Left renal pelvis (tissue), 4 donors: ENCODE measurements around the gene LHFPL3. TPM values are rescaled to one million over a fixed set of nuclear protein-coding genes. Genes with fewer than 3 reads are reported as not detected.
"Not testable (repeated sequence)": the region's sequence is repeated elsewhere in the genome, so short reads cannot be mapped to it uniquely, and the experiment has no call there.

ENCODE experiments used
- DNase-seq, 4 donors: peaks; one replicate each; pipeline ENCODE4 v3.0.0-alpha.2; 2013; ENCODE audit warnings: low read depth in 4 of 4, low spot score in 3 of 4
- polyA plus RNA-seq, 4 donors: library from polyadenylated mRNA; unstranded; fragments of 120-200 nt; gene quantifications; one replicate each; pipeline ENCODE4 v1.2.1, GENCODE V29; 2013; ENCODE audit not compliant: insufficient read length in 4 of 4

The LHFPL3 gene
- polyA plus RNA-seq, 4 donors: 0.15 to 8.5 (median 7.3) TPM

DNA sequence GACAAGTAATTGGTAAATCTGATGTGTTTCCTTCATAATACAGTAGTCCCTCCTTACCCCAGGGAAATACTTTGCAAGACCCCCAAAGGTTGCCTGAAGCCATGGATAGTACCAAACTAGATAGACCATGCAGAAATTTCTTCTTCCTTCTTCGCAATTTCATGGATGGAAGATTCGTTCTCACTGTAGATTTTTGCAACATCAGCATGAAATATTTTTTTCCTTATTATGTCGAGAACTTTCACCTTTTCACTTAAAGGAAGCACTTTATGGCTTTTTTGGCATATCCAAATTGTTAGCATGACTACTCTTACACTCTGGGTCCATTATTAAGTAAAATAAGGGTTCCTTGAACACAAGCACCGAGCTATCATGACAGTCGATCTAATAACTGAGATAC is 333.2 kb downstream of the LHFPL3 start:
- DNase-seq: no peak

- no peak for DNase-seq
Measured at GRCh38 chr7:104664648-104665047, 336.2 kb downstream of the LHFPL3 start.

- DNase-seq: no peak
Measured at GRCh38 chr7:104677587-104677986, 349.2 kb downstream of the LHFPL3 start.

- no peak for DNase-seq
Measured at GRCh38 chr7:104679085-104679484, 350.7 kb downstream of the LHFPL3 start.

- DNase-seq: no peak
Measured at GRCh38 chr7:104686286-104686685, 357.9 kb downstream of the LHFPL3 start.

DNA sequence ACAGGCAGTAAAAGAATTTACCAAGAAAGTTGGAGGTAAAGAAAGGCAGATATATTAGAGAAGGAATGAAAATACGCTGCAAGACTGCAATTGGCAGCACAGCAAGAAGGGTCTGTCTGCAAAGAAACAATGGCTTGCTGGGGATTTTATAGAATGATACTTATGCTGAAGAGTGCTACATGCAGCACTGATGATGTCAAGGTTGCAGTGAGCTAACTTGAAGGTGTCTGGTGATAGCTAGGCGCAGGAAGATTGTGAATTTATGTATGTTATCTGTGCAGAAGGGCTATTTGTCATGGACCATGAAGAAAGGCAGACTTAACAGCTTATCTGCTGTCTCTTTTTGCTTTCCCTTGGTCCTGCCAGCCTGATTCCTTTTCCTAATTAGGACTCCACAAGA is 366.3 kb downstream of the LHFPL3 start:
- no peak for DNase-seq

DNA sequence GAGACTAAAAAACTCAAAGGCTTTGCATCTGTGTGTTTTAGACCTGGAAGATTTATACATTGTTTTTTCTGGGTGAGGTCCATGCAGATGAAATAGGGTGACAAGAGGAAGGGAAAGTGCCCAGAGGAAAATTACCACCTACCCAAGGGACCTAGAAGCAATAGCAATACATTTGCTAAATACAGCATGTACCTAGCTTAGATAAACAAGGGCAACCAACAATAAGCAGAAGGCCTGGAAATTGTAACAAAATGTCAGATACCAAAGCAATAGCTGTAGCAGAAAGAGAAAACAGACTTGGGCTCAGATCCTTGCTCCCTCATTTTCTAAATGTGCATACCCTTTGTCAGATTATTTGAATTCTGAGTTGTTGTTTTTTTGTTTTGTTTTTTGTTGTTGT is 367.2 kb downstream of the LHFPL3 start:
- no peak for DNase-seq

DNA sequence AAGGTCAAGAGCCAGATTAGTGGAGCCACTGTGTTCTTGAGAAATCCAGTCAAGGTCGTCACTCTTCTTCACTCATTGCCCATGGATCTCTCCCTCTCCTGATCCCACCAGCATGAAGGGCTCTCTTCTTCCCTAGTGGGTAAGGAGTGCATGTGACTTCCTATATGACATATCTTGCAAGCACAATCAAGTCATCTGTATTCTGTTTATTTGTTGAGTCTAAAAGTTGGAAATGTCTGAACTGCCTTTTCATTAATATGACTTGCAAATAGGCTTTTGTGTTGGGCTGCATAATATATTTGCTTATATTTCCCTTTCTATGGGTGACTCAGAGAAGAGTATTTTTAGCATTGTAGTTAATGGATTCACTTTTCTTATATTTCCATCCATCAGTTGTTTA is 371.9 kb downstream of the LHFPL3 start:
- no peak for DNase-seq

DNA sequence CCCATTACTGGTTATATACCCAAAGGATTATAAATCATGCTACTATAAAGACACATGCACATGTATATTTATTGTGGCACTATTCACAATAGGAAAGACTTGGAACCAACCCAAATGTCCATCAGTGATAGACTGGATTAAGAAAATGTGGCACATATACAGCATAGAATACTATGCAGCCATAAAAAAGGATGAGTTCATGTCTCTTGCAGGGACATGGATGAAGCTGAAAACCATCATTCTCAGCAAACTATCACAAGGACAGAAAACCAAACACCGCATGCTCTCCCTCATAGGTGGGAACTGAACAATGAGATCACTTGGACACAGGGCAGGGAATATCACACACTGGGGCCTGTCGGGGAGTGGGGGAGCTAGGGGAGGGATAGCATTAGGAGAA is 392.6 kb downstream of the LHFPL3 start:
- not testable (repeated sequence) for DNase-seq

- no peak for DNase-seq
Measured at GRCh38 chr7:104723001-104723400, 394.6 kb downstream of the LHFPL3 start.

- no peak for DNase-seq
Measured at GRCh38 chr7:104758504-104758903, 430.1 kb downstream of the LHFPL3 start.

DNA sequence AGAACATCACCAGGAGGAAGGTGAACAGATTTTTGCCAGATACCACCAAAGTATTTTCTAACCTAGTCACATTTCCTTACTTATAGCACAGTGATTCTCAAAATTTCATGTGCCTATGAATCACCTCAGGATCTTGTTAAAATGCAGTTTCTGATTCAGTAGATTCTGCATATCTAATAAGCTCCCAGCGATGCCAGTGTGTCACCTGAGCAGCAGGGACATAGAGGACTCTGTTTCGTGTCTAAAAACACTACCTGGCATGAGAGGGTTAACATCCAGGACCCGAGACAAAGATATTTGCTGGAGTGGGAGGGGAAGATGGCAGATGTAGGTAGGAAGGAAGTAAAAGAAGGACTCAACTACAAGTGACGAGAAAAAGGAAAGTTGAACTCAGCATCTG is 433.5 kb downstream of the LHFPL3 start:
- no peak for DNase-seq

DNA sequence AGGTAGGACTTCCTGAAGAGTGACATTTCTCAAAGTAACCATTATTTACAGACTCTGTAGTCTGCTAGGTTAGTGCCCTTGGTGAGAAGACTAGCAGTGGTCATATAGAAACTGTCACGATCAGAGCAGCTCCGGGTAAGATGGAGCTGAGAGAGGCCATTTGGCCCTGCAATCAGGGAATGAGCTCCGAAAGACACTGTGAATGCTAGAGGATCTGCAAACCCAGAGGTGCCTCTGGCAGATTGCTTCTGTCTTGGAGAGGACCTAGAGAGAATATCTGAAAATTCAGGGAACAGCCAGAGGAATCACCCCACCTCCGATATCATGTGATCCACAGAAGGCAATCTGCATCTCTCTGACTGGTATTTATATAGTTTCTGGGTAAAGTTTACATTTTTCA is 438.7 kb downstream of the LHFPL3 start:
- DNase-seq: no peak

DNA sequence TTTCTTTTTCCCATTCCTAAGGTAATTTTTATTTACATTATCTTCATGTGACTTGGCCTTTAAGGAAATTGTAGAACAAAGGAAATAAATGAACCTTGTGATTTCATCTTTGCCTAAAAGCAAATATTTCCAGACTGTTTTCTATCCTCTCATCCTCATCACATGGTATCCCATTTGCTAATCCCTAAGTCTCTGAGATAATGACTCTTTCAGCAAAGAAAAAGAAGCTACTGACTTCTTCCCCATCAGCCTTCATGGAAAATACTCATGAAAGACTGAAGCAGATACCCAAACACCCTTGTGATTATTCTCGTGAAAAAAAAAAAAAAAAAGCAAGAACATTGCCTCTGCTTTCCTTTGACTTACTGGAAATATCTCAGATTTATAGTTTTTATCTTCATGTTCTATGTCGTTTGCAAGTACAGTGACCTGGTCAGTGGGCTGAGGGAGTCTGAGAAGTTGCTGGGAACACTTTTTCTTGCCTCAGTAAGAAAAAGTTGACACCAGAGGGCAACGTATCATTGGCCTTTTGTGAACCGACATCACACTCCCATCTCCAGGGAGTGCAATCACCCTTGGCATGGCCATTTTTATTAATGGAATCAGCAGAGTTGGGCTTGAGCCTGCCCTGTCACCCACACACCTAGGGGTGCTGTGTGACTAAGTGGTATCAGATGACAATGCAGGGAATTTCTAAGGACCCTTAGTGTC is 439.6 kb downstream of the LHFPL3 start:
- no peak for DNase-seq

- DNase-seq: no peak
Measured at GRCh38 chr7:104772405-104773345, 444.3 kb downstream of the LHFPL3 start.

DNA sequence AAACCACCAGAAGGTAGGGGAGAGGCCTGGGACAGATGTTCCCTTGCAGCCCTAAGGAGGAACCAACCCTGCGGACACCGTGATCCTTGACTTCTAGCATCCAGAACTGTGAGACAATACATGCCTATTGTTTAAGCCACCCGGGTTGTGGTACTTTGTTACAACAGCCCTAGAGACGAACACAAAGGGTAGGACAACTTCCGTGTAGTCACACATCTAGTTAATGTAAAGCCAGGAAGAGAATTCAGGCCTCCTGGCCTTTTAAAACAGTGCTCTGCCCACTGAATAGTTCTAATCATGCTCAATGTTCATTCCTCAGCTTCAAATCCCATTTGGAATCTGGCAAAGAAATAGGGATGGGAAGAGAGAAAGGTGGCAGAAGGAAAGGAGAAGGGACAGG is 445.4 kb downstream of the LHFPL3 start:
- no peak for DNase-seq

DNA sequence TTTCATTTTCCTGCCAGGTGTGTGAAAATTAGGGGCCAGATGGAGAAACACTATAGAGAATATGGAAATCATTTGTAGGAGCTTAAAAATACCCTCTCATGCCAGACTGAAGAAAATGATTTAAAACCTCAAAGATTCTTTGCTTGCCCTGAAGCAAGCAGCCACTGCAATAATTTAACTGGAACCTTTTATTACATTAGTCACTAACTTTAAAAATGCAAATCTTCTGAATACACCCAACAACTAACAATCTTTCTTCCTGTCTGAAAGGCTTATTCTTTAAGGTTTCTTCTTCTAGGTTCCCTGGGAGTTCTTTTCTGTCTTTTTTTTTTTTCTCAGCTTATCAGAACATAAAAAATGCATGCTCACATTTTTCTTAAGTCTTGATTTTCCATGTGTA is 447.1 kb downstream of the LHFPL3 start:
- DNase-seq: no peak

- no peak for DNase-seq
Measured at GRCh38 chr7:104777301-104777800, 448.9 kb downstream of the LHFPL3 start.

DNA sequence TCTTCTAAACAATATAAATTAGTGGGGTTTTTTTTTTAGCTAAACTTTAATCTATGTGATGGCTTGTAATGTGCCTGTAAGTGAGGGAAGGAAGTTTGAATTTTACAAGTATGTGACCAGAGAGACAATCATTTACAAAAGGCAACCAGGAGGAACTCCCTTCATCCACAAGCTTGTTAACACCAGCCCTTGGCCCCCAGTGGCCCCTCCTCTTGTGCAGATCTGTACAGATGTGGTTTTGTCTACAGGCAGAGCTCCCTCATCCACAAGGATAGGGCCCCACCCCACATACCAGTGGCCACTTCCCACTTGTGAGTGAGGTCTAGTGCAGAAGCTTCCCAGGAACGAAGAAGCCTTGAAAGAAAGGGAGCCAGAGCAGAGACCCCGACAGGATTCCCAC is 451.5 kb downstream of the LHFPL3 start:
- no peak for DNase-seq

- no peak for DNase-seq
Measured at GRCh38 chr7:104784686-104785085, 456.3 kb downstream of the LHFPL3 start.

- no peak for DNase-seq
Measured at GRCh38 chr7:104789780-104790179, 461.4 kb downstream of the LHFPL3 start.

- DNase-seq: no peak
Measured at GRCh38 chr7:104790440-104790839, 462.0 kb downstream of the LHFPL3 start.
